HG02759 (cell line): Measurements from ENCODE around the gene PRKCG.

ENCODE experiments used
- ATAC-seq: cut with Tn5 transposase; IDR thresholded peaks from one replicate; pipeline ENCODE4 v1.9.1; 2021; ENCODE audit warnings: mild to moderate bottlenecking, moderate library complexity; ENCODE audit not compliant: unreplicated experiment

PRKCG gene

DNA sequence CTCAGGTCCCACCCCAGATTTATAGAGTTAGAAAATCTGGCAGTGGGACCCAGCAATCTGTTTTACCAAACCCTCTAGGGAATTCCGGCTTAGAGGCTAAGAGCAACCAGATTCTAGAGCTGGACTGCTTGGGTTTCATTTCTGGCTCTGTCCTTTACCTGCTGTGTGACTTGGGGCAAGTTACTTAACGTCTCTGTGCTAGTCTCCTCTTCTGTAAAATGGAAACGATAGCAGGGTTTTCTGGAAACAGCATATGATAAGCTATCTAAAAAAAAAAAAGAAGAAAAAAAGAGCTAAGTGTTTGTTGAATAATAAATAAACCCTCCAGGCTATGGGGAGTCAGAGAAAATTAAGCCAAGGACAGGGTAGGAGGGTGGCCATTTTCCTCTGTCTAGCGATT is 15.5 kb downstream of the PRKCG start:
- no peak for ATAC-seq

GRCh38 chr19:53898166-53898565 is 16.2 kb downstream of the PRKCG start:
- ATAC-seq, result no peak

DNA sequence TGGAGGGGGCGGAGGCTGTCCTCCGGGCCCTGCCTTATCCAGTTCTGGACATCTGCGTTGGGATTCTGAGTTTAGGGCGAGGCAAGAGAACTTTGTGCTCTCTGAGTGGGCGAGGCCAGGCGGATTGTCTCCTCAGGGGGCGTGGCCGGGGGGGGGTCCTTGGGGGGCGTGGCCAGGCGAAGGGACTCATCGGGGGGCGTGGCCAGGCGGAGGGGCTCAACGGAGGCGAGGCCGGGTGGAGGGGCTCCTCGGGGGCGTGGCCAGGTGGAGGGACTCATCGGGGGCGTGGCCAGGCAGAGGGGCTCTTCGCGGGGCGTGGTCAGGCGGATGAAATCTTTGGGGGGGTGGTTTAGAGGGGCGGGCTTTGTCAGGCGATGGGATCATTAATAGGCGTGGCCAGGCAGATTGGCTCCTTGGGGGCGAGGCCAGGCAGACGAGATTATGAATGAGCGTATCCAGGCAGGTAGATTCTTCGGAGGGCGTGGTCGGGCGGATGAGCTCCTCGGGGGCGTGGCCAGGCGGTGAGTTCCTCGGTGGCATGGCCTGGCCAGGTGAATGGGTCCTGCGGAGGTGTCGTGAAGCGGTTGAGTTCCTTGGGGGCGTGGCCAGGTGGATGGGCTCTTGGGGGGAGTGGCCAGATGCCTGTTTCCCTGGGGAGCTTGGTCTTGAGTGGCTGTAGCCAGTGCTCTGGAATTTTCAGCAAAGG is 16.8 kb downstream of the PRKCG start:
- ATAC-seq, result no peak

DNA sequence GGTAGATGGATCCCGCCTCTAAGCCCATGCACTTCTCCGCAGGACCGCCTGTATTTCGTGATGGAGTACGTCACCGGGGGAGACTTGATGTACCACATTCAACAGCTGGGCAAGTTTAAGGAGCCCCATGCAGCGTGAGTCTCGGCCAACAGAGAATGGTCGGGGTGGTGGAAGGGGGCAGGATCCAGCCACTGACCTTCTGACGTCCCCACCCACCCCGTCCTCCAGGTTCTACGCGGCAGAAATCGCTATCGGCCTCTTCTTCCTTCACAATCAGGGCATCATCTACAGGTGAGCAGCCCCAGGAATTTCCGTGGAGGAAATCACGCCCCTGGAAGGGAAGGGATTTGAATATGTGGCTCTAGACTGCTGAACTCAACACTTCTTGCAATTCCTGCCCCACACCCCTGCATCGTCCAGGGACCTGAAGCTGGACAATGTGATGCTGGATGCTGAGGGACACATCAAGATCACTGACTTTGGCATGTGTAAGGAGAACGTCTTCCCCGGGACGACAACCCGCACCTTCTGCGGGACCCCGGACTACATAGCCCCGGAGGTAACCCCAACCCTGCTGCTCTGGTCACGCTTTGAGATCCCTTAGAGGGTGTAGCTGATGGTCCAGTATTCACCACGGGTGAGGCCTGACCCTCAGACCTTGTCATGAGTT is 18.3 kb downstream of the PRKCG start:
- no peak for ATAC-seq

GRCh38 chr19:53903055-53903680 is 21.2 kb downstream of the PRKCG start:
- ATAC-seq, result no peak

- no peak for ATAC-seq
These were observed 22.9 kb downstream of the PRKCG start for GRCh38 chr19:53904909-53905308.

DNA sequence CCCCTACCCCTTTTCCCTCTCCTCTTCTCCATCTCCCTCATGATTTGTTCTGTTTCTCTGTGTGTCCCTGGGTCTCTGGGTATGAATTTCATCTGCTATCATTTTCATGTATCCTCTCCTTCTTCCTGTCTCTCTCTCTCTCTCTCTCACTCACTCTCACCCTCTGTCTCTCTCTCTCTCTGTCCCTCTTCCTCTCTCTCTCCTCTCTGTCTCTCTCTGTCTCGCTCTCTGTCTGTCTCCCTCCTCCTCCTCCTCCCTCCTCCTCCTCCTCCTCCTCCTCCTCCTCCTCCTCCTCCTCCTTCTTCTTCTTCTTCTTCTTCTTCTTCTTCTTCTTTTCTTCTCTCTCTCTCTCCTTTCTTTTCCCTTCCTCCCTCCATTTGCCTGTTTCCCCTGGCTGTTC is 23.8 kb downstream of the PRKCG start:
- ATAC-seq, result no peak

DNA sequence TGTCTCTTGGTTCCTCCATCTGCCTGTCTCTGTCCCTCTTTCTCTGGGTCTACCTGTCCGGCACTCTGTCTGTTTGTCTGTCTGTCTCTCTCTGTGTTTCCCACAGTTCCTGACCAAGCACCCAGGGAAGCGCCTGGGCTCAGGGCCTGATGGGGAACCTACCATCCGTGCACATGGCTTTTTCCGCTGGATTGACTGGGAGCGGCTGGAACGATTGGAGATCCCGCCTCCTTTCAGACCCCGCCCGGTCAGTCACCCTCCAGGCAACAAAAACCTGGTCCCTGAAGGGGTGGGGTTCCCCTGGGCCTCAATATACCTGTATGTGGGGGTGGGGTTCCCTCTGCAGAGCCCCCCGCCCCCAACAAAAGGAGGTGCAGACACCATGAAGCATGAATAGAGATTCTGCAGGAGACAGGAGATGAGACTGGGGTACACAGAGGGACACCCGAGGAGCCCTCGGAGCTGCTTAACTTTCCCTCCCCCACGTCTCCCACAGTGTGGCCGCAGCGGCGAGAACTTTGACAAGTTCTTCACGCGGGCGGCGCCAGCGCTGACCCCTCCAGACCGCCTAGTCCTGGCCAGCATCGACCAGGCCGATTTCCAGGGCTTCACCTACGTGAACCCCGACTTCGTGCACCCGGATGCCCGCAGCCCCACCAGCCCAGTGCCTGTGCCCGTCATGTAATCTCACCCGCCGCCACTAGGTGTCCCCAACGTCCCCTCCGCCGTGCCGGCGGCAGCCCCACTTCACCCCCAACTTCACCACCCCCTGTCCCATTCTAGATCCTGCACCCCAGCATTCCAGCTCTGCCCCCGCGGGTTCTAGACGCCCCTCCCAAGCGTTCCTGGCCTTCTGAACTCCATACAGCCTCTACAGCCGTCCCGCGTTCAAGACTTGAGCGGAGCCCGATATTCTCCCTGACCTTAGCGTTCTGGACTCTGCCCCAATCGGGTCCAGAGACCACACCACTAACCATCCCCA is 24.5 kb downstream of the PRKCG start:
- ATAC-seq, result no peak

GRCh38 chr19:53907193-53907581 is 25.2 kb downstream of the PRKCG start:
- no peak for ATAC-seq

DNA sequence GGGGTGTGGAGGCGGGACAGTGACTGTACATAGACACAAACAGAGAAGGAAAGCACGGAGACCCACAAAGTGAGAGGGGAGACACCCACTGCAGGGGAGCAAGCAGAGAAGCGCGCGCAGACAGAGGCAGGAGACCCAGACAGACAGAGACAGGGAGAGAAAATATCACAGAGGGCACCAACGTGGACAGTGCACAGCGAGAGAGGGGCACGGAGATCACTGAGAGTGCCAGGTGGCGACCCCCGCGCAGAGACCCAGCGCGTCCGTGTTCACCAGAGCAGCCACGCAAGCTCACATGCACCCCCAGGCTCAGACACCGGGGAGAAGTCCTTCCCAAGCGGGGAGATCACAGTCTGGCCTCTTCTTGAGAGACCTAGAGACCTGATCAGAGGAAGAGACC is 25.7 kb downstream of the PRKCG start:
- no peak for ATAC-seq

- ATAC-seq, result no peak
These were observed 26.3 kb downstream of the PRKCG start for GRCh38 chr19:53908106-53908934.

DNA sequence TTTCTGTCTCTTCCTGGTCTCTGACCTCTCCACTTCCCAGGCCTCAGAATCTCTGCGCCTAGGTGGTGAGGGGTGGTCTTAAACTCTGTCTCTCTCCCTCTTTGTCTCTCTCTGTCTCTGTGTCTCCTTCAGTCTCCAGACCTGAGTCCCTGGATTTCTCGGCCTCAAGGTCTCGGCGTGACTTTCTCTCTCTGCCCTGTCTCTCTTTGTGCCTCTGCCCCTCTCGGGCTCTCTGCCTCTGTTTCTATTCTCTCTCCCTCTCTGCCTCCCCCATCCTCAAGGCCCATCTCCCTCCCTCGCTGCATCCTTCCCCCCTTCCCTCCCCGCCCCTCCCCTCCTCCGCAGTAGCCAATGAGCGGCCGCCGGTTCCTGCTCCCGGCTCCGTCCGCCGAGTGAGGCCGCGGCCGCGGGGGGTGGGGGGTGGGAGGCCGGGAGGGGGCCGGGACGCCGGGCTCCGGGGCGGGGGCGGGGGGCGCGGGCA is 27.0 kb downstream of the PRKCG start, which contains the start of gene CACNG7:
TSS of gene CACNG7 (plus strand) at position 344 of the 481 bp plus-strand sequence. CDS start 3,554 bp downstream, outside the sequence.
- ATAC-seq, result no peak

- no peak for ATAC-seq
These were observed 27.6 kb downstream of the PRKCG start for GRCh38 chr19:53909471-53910169.

GRCh38 chr19:53910170-53910518 is 28.1 kb downstream of the PRKCG start:
- ATAC-seq, result no peak

- no peak for ATAC-seq
These were observed 30.7 kb downstream of the PRKCG start for GRCh38 chr19:53912653-53913052.

DNA sequence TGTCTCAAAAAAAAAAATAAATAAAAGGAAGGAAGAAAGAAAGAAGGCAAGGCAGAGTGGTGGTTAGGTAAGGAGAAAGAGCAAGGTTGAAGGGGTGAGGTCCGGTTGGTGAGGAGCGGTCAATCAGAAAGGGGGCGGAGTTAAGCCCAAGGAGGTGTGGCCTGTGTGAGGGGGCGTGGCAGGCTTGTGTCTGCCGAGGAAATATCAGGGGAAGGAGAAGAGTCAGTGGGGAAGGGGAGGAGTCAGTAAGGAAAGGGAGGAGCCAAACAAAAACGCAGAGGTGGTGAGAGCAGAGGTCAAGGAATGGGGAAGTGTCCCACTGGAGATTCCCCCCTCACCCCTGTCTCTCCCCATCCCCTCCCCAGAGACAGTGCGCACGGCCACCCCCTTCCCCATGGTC is 33.0 kb downstream of the PRKCG start:
- ATAC-seq, result no peak

DNA sequence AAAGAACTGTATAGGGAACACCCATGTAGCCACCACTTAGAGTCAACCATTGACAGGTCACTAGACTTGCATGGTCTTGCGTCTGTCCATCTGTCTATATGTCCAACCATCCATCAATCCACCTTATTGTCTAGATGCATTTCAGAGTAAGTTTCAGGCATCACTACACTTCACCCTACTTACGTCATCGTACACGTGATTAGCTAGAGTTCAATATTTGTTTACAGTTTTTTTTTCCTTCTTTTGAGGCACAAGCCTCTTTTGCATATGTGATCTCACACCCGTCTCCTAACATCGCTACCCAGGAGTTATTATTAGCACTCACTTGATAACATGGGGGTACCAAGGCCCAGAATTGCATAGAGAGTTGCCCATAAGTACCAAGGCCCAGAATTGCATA is 34.0 kb downstream of the PRKCG start:
- ATAC-seq, result no peak

- no peak for ATAC-seq
These were observed 35.4 kb downstream of the PRKCG start for GRCh38 chr19:53917356-53917755.

- no peak for ATAC-seq
These were observed 45.7 kb downstream of the PRKCG start for GRCh38 chr19:53927739-53928138.
